IPS-15b (cell line): ENCODE data around the gene GTF3A.

Experiments used
- H3K27me3 ChIP-seq: one replicate; pipeline ENCODE4 v1.6.1; 2013; ENCODE audit warnings: low read length; ENCODE audit not compliant: control insufficient read depth, insufficient read depth
- H3K36me3 ChIP-seq: one replicate; pipeline ENCODE4 v1.6.1; 2013; ENCODE audit warnings: low read length; ENCODE audit not compliant: control insufficient read depth, insufficient read depth
- H3K4me1 ChIP-seq: one replicate; pipeline ENCODE4 v1.6.1; 2013; ENCODE audit warnings: mild to moderate bottlenecking, low read length; ENCODE audit not compliant: control insufficient read depth, insufficient read depth
- H3K4me3 ChIP-seq: one replicate; pipeline ENCODE4 v1.5.1; 2013; ENCODE audit warnings: low read depth, low read length
- H3K9ac ChIP-seq: one replicate; pipeline ENCODE4 v1.6.1; 2013; ENCODE audit warnings: low read depth, mild to moderate bottlenecking, low read length
- H3K9me3 ChIP-seq: one replicate; pipeline ENCODE4 v1.6.1; 2013; ENCODE audit warnings: mild to moderate bottlenecking, low read length; ENCODE audit not compliant: control insufficient read depth, insufficient read depth

Gene GTF3A

GRCh38 chr13:27455331-27455855, 31.0 kb downstream of the GTF3A start:
- no peak overlapping the region for H3K4me3 ChIP-seq
- no peaks in the 10 kb centered on the region for H3K4me1 ChIP-seq
- no peaks in the 10 kb centered on the region for H3K9me3 ChIP-seq
- H3K27me3 ChIP-seq, result no peaks in the 10 kb centered on the region
- H3K36me3 ChIP-seq, result no peaks in the 10 kb centered on the region
- H3K9ac ChIP-seq, result no peak overlapping the region

- H3K9ac ChIP-seq, result no peak overlapping the region
- no peak overlapping the region for H3K4me3 ChIP-seq
- no peaks in the 10 kb centered on the region for H3K4me1 ChIP-seq
- H3K27me3 ChIP-seq, result no peaks in the 10 kb centered on the region
- no peaks in the 10 kb centered on the region for H3K9me3 ChIP-seq
- no peaks in the 10 kb centered on the region for H3K36me3 ChIP-seq
Observed at GRCh38 chr13:27461940-27462584, 37.6 kb downstream of the GTF3A start.

- Histone ChIP-seq H3K9ac (no peak overlapping the region), H3K27me3 (no peaks in the 10 kb centered on the region), H3K4me1 (no peaks in the 10 kb centered on the region), H3K36me3 (no peaks in the 10 kb centered on the region), H3K4me3 (no peak overlapping the region), H3K9me3 (no peaks in the 10 kb centered on the region)
Observed at GRCh38 chr13:27463500-27463899, 39.1 kb downstream of the GTF3A start.

DNA sequence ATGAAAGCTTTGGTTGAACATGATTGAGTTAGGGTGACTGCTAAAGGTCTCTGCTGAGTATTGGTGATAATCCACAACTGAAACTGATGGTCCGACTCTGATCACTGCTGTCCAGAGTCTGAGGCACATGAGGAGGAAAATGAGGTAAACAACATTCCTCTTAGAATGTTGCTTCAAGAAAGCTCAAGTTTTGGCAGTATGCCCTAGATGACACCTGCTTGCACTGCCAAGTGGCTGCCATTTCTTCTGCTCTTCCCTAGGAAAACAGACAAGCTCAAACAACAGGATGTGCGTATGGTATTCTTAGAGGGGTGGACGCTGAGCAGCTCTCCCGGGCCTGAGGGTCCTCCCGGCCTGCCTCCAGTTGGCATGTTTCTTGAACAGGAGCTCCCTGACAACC, 41.2 kb downstream of the GTF3A start:
- no peaks in the 10 kb centered on the region for H3K4me1 ChIP-seq
- no peaks in the 10 kb centered on the region for H3K27me3 ChIP-seq
- H3K9ac ChIP-seq, result no peak overlapping the region
- no peak overlapping the region for H3K4me3 ChIP-seq
- H3K9me3 ChIP-seq, result no peaks in the 10 kb centered on the region
- no peaks in the 10 kb centered on the region for H3K36me3 ChIP-seq

- no peak overlapping the region for H3K9ac ChIP-seq
- no peaks in the 10 kb centered on the region for H3K27me3 ChIP-seq
- H3K4me1 ChIP-seq, result no peaks in the 10 kb centered on the region
- no peak overlapping the region for H3K4me3 ChIP-seq
- H3K36me3 ChIP-seq, result no peaks in the 10 kb centered on the region
- H3K9me3 ChIP-seq, result no peaks in the 10 kb centered on the region
Observed at GRCh38 chr13:27466513-27466912, 42.1 kb downstream of the GTF3A start.

DNA sequence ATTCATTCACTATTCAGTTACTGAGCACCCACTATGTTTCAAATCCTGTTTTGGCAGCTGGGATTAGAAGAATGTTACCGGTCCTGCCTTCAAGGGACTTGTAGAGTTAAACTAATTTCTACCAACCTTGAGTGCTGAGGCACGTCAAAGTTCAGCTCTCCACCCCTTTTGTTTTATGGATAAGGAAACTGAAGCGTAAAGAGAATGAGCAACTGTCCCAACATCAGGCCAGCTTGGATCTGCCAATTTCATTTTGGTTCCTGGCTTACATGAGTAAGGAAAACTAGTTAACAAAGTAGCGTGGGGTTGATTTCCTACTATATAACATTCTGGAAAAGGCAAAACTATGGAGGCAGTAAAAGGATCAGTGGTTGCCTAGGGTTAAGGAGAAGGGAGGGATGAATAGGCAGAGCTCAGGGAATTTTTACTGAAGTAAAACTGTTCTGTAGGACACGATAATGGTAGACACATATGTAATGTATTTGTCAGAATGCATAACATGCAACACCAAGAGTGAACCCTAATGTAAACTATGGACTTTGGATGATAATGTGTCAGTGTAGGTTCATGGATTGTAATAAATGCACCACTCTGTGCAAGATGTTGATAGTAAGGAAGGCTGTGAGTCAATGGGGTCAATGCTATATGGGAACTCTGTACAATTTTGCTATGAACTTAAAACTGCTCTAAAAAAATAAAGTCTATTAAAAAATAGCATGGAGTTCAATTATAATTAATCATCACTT, 45.8 kb downstream of the GTF3A start:
- no peak overlapping the region for H3K9ac ChIP-seq
- H3K4me1 ChIP-seq, result no peaks in the 10 kb centered on the region
- no peaks in the 10 kb centered on the region for H3K36me3 ChIP-seq
- no peaks in the 10 kb centered on the region for H3K9me3 ChIP-seq
- no peaks in the 10 kb centered on the region for H3K27me3 ChIP-seq
- no peak overlapping the region for H3K4me3 ChIP-seq

- Histone ChIP-seq H3K9ac (no peak overlapping the region), H3K36me3 (no peaks in the 10 kb centered on the region), H3K4me1 (no peaks in the 10 kb centered on the region), H3K27me3 (no peaks in the 10 kb centered on the region), H3K9me3 (no peaks in the 10 kb centered on the region), H3K4me3 (no peak overlapping the region)
Observed at GRCh38 chr13:27472441-27472840, 48.0 kb downstream of the GTF3A start.

DNA sequence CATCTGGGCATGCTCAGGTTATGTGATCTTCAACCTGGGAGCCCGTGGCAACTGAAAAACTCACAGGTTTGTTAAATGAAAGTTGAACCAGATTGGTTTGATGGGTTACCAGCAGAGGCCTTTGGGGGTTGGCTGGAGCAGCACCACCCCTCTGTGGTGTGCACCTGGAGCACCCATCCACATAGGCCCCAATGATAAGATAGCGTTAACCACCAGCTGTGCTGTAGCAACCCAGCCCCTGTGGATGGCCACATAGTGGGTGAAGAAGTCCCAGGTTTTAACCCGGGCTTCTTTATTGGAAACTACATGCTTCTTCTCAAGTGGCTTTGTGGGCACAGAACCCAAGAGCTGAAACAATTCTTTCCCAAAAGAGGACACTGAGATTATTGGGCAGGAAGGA, 48.5 kb downstream of the GTF3A start:
- Histone ChIP-seq H3K4me3 (no peak overlapping the region), H3K9me3 (no peaks in the 10 kb centered on the region), H3K36me3 (no peaks in the 10 kb centered on the region), H3K27me3 (no peaks in the 10 kb centered on the region), H3K4me1 (no peaks in the 10 kb centered on the region), H3K9ac (no peak overlapping the region)

- Histone ChIP-seq H3K36me3 (no peaks in the 10 kb centered on the region), H3K4me1 (no peaks in the 10 kb centered on the region), H3K4me3 (no peak overlapping the region), H3K9me3 (no peaks in the 10 kb centered on the region), H3K9ac (no peak overlapping the region), H3K27me3 (no peaks in the 10 kb centered on the region)
Observed at GRCh38 chr13:27474751-27475268, 50.4 kb downstream of the GTF3A start.

DNA sequence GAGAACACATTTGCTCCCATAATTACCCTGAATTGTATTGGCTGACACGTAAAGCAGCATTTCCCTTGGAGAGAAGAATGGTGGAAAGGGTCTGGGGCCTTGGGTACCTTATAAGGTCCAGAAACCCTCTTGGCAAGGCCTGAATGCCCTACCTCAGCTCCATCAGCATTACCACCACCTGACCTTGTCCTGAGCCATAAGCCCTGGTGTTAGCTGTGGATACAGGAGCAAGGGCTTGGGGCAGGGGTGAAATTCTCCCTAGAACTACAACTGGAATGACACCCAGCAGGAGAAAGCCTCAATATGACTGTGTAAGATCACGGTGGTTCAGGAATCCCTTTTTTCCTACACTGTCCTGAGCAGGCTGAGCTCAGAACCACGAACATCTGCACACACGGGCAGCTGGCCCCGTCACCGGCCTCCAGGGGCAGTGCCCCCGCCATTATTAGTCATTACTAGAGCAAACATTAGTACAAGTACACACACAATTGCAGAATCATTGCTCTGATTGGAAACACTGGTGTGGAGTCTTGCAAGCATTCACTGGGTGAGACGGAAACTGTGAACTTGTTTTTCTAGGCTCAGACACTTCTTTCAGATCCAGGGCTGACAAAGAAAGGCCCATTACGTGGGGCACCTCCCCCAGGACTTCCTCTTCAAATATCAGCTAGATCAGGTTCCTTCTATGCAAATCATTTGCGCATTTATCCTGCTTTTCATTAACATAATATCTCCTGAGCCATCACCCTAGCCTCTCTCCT, 52.7 kb downstream of the GTF3A start:
- H3K4me3 ChIP-seq, result no peak overlapping the region
- H3K9ac ChIP-seq, result no peak overlapping the region
- H3K9me3 ChIP-seq, result no peaks in the 10 kb centered on the region
- H3K36me3 ChIP-seq, result no peaks in the 10 kb centered on the region
- H3K27me3 ChIP-seq, result no peaks in the 10 kb centered on the region
- H3K4me1 ChIP-seq, result no peaks in the 10 kb centered on the region

DNA sequence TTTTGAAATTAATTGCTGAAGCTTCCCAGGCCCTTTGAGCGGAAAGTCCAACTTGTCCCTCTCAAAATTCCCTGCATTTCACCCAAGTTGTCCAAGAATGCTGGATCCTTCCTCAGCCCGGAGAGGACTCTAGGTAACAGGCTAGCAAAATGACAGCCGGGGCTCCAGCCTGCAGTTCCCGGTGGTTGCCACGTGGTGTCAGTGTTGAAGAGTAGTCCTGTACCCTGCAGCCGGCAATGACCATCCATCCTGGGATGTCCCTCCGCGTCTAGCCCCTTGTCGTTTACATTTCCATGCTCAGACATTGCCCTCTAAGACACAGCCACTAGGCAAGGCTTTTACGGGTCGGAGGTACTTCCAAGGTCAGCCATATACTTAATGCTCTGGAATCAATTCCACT, 57.3 kb downstream of the GTF3A start:
- no peaks in the 10 kb centered on the region for H3K4me1 ChIP-seq
- no peak overlapping the region for H3K9ac ChIP-seq
- no peaks in the 10 kb centered on the region for H3K36me3 ChIP-seq
- no peak overlapping the region for H3K4me3 ChIP-seq
- no peaks in the 10 kb centered on the region for H3K27me3 ChIP-seq
- H3K9me3 ChIP-seq, result no peaks in the 10 kb centered on the region
